GM12878 (cell line): ENCODE results near the gene TMCC3. TPM values are rescaled to one million over a fixed set of nuclear protein-coding genes. Genes with fewer than 3 reads are reported as not detected.

Experiments used
- CEBPZ ChIP-seq: fragments of 150-350 bp; IDR thresholded peaks from 2 replicates; pipeline ENCODE4 v1.6.1; 2016; ENCODE audit warnings: low read depth, low read length
- E2F4 ChIP-seq: IDR thresholded peaks from 2 replicates; pipeline ENCODE4 v1.6.1; 2012; ENCODE audit warnings: low read depth, low read length, improper control_type of control experiment
- EP300 ChIP-seq, 2 experiments: fragments of 150-350 bp in 1 of 2; IDR thresholded peaks; 2 replicates each; pipeline ENCODE4 v1.6.1; 2011 to 2012; ENCODE audit warnings: low read depth in 2 of 2, low read length in 2 of 2, borderline replicate concordance in 1 of 2, improper control_type of control experiment in 1 of 2, inconsistent platforms in 1 of 2; ENCODE audit not compliant: control insufficient read depth in 1 of 2
- HSF1 ChIP-seq: fragments of 150-350 bp; IDR thresholded peaks from 2 replicates; pipeline ENCODE4 v1.6.1; 2014; ENCODE audit warnings: mild to moderate bottlenecking, low read depth, low read length
- IKZF1 ChIP-seq: fragments of 450-650 bp; conservative IDR thresholded peaks from 2 replicates; pipeline ENCODE4 v1.6.1; 2017; ENCODE audit warnings: antibody characterized with exemption, mild to moderate bottlenecking
- JUNB ChIP-seq: IDR thresholded peaks from 2 replicates; pipeline ENCODE4 v1.6.1; 2016; ENCODE audit warnings: antibody characterized with exemption, mild to moderate bottlenecking
- KAT2A ChIP-seq: conservative IDR thresholded peaks from 2 replicates; pipeline ENCODE4 v1.6.1; 2011; ENCODE audit warnings: low read depth, low read length; ENCODE audit not compliant: control insufficient read depth
- MXI1 ChIP-seq: fragments of 150-350 bp; IDR thresholded peaks from 2 replicates; pipeline ENCODE4 v1.6.1; 2011; ENCODE audit warnings: low read depth, mild to moderate bottlenecking, inconsistent platforms, low read length, improper control_type of control experiment
- PAX5 ChIP-seq: IDR thresholded peaks from 2 replicates; pipeline ENCODE4 v1.6.1; 2011; ENCODE audit warnings: low read depth, low read length, borderline replicate concordance
- PAX8 ChIP-seq: fragments of 450-650 bp; IDR thresholded peaks from 2 replicates; pipeline ENCODE4 v1.6.1; 2017; ENCODE audit warnings: mild to moderate bottlenecking, moderate library complexity
- POLR2AphosphoS2 ChIP-seq: IDR thresholded peaks from 2 replicates; pipeline ENCODE4 v1.6.1; 2011; ENCODE audit warnings: low read depth, mild to moderate bottlenecking, low read length, improper control_type of control experiment, moderate library complexity
- RAD21 ChIP-seq: IDR thresholded peaks from 2 replicates; pipeline ENCODE4 v1.6.1; 2011; ENCODE audit warnings: mild to moderate bottlenecking, low read depth, low read length, moderate library complexity; ENCODE audit not compliant: insufficient read depth
- SIN3A ChIP-seq: IDR thresholded peaks from 2 replicates; pipeline ENCODE4 v1.6.1; 2012; ENCODE audit warnings: low read depth, low read length, improper control_type of control experiment
- SMC3 ChIP-seq: IDR thresholded peaks from 2 replicates; pipeline ENCODE4 v1.6.1; 2011; ENCODE audit warnings: low read length, improper control_type of control experiment, borderline replicate concordance
- STAT3 ChIP-seq: IDR thresholded peaks from 2 replicates; pipeline ENCODE4 v1.6.1; 2011; ENCODE audit warnings: low read depth, low read length, improper control_type of control experiment
- TCF12 ChIP-seq: IDR thresholded peaks from 2 replicates; pipeline ENCODE4 v1.6.1; 2011; ENCODE audit warnings: low read depth, mild to moderate bottlenecking, low read length
- USF2 ChIP-seq: IDR thresholded peaks from 2 replicates; pipeline ENCODE4 v1.6.1; 2011; ENCODE audit warnings: low read depth, low read length, improper control_type of control experiment, borderline replicate concordance
- ZBED1 ChIP-seq: IDR thresholded peaks from 2 replicates; pipeline ENCODE4 v1.6.1; 2016; ENCODE audit warnings: borderline replicate concordance
- ZBTB4 ChIP-seq: fragments of 450-650 bp; formaldehyde crosslinking; IDR thresholded peaks from 2 replicates; pipeline ENCODE4 v1.4.0; 2022; ENCODE audit warnings: mild to moderate bottlenecking, moderate library complexity
- polyA plus RNA-seq, 11 experiments: library from polyadenylated mRNA; depleted of rRNA in 4 of 11; unstranded in 6 of 11; stranded (reverse) in 5 of 11; fragments of >200 nt; fragmentation: Nextera tagmentation in 4 of 11; fragmentation: Illumina TruSeq in 1 of 11; extraction: Ambion mirVana in 4 of 11; extraction: Trizol in 1 of 11; gene quantifications; 1 replicate in 1 of 11; 2 replicates in 10 of 11; pipeline versions ENCODE4 v1.2.1 to v1.2.3, GENCODE V29; 2011 to 2016; ENCODE audit warnings: inconsistent platforms in 2 of 11, missing spikeins in 2 of 11, low read depth in 1 of 11
- total RNA-seq, 4 experiments: library from RNA; depleted of rRNA in 3 of 4; stranded (reverse); fragments of >200 nt in 3 of 4; fragmentation: Illumina TruSeq in 1 of 4; extraction: Trizol in 1 of 4; gene quantifications; 2 replicates each; pipeline versions ENCODE4 v1.2.1 to v1.2.3, GENCODE V29; 2013 to 2021

The TMCC3 gene
- total and polyA plus RNA-seq, 10 of the 15 experiments (the other 5 are each of a cell fraction or from before 2014, with no cell fraction given): 5.8 to 29.8 (median 12.6) TPM

GRCh38 chr12:94621662-94622359 lies 28.5 kb downstream of the TMCC3 start (continued):
- TF ChIP-seq CEBPZ (no peak), KAT2A (no peak), PAX8 (no peak), RAD21 (no peak), STAT3 (no peak), JUNB (peak; percentile 91), ZBED1 (peak; percentile 81; the same call in 1 of the 2 replicates), ZBTB4 (no peak), EP300 (IDR thresholded peaks at IDR 0.05; ENCODE audit: borderline replicate concordance in 1 of 2, control insufficient read depth in 1 of 2, low read depth in 2 of 2, low read length in 2 of 2) (peak; percentile 68 to 79; a peak in 2 of 4 replicates), HSF1 (no peak), POLR2AphosphoS2 (no peak), MXI1 (no peak), USF2 (no peak), PAX5 (peak; percentile 73), TCF12 (no peak), IKZF1 (peak; percentile 84), SMC3 (no peak; the same call in 1 of the 2 replicates), E2F4 (no peak), SIN3A (no peak)
